GM19240 (cell line): ENCODE measurements around the gene ATPAF1.
A peak's percentile ranks its signal among the peaks of the same experiment; 100 is the strongest.

Experiments
- DNase-seq: peaks from one replicate; pipeline ENCODE4 v3.0.0; 2011; ENCODE audit warnings: low spot score; ENCODE audit not compliant: insufficient read length

Gene ATPAF1

DNA sequence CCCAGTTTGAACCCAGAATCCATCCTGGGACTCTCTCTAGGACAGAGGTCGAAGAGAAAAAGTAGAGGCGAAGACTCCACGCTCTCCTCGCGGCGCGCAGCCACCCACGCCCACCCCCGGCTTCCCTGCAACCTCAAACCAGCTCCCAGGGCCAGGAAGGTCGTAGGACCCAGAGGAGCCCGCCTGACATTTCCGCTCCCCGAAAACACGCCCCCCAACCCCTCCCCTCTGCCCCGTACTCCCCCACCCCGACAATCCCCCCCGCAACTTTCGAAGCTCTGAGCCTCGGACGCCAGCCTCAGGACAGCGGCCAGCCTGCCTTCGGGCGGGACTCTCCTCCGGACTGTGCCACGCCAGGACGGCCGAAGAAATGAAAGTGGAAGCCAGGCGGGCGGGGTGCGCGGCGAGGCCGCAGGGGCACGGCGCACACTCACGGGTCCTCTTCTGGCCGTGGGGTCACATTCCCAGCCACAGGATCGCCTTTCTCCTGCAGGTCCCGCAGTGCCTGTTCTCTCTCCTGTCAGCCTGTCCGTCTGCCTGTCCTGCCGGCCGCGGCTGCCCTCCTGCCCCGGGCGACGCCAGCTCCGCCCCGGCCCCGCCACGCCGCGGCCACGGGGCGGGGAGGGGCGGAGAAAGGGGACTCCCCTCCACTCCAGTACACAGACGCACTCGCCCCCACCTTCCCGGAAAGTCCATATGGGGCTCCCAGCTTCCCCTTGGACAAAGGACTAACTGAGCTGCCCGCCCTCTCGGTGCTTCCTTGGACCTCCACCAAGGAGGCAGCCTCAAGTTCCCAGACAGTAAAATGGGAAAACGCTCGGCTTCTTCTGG lies 51.7 kb downstream of the ATPAF1 start, which contains the start of gene MOB3C:
MOB3C (minus strand) TSS at position 535 of the 831 bp plus-strand sequence. CDS start 3,490 bp downstream, outside the sequence.
- DNase-seq = peak; percentile 48

DNA sequence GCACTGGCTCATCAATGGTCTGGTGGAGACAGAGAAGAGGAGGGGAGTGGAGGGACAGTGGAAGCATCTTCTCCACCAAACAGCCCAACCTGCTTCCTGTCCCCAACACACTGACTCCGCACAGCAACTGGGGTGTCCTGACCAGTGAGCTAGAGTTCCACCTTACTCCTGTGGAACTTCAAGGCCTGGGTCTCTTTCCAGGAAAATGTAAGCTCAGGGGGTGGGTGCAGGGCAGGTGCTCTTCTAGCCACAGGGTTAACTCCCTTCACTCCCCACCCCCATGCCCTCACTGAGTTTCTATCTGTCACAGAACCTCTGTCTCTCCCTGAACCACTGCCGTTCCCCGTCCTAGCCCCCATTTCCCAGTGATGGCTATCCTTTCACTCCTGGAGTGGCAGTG lies 52.4 kb downstream of the ATPAF1 start:
- no peak for DNase-seq

DNA sequence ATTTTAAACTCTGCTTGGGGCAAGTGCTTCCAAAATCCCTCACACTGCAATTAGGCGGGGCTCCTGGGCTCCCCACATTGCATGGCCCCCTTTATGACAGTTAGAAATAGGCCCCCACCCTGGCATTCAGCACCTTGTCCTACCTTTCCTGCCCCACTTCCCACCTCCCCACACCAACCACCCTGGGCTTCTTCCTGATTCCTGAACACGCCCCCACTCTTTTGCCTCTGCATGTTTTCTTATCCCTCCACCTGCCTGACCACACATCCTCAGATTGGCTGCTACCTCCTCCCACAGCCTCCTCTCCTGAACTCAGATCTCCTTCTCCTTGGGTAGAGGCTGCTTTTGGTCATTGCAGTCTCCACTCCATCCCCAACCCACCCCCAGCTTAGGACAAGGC lies 53.1 kb downstream of the ATPAF1 start:
- no peak for DNase-seq

DNA sequence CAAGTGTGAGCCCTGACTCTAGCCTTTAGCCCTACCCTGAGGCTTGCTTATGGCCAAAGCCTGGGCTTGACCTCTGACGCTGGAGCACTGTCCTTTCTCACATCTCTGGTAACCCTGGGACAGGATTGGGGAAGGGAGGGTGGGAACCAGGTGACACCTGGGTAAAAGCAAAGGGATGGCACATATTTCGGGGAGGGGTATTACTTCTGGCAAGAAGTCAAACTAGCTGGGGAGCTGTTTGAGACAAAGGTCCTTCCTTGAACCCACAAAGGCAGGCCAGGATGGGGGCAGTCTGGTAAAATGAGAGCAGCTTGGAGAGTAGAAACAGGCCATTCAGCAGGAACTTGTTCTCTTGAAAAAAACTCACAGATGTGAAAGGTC lies 53.6 kb downstream of the ATPAF1 start:
- DNase-seq = no peak

DNA sequence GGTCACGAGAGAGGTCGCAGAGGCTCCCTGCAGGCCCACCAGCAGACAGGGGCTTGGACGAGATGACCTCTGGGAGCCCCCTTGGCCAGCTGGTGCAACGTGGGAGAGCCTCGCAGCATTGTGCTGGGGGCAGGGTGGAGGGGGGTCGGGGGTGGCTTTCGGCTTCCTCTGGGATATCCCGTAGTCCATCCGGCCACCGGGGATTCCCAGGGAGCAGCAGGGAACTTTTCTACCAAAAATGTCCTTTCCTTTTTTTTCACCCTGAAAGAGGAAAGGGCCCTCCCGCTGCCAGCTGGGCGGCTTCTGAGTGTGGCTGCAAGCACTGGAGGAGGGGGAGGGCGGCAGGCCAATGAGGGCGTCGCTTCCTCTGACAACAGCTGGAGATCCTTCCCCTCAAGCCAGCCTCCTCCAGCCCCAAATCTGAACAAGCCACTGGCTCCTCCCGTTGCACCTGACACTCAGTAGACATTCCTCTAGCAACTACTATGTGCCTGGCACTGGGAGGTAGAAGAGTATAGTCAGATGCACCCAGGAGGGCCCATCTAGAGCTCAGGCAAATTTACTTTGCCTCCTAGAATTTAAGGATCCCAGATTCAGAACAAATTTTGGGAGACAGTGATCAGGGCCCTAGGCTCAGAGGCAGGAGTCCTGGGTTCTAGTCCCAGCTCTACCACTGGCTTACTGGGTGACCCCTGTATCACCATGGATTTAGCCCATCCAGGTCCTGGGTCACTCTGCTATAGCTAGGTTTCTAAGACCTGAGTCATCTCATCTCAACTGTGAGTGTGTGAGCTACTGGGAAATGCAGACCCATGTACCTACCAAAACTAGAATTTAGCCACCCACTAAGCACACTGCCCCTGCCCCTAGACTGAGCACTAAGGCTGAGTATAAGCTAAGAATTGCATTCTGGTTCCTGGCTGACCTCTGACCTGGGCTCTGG lies 54.2 kb downstream of the ATPAF1 start:
- DNase-seq = no peak

DNA sequence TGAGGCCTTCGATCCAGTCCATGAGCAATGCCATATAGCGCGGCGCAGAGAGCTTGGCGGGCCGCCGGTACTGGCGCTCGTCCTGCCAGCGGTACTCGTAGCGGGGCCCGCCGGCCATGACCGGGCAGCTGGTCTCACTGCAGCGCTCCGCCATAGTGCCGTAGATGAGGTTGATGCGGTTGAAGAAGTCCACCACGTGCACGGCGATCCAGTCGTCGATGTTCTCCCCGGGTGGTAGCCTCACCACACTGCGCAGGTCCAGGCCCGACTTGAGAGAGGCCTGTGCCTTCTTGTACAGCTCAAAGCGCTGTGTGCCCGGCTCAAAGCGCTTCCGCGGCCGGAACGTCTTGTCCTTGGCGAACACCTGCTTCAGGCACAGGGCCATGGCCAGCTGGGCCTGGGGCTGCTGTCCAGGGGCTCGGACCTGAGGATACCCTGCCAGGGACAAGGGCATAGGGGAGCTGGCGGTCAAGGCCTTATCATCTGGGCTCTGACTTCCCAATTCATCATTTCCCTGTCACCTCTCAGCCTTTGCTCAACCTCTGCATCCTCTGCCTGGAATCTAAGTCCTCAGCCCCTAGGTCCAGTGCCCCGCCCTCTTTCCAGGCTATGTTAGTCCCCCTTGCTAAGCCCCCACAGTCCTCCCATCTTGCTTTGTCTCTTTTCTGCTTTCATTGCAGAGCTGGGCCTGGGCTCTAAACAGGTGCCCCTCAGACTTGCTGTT lies 55.1 kb downstream of the ATPAF1 start:
- DNase-seq = no peak

DNA sequence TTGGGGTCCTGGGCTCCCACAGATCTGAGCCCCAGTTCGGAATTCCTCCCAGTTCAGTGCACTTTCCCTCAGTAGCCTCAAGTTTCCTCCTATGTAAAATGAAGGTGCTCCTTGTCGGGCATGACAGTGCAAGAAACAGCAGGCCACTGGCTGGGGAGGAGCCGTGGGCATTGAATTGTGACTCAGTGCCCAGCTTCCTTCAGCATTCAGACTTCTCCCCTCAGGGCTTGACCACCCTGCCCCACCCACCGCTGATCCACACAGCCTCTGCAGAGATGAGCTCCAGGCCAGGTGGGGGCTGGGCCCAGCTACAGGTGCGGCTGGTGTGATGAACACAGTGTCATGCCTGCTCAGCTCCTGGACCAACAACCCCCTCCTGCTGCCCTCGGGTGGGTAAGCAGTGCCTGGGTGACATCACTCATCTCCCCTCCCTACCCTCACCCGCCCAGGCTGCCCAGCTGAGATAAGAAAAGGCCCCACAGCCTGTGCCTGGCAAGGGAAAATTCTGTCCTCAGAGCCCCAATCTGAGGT lies 56.4 kb downstream of the ATPAF1 start:
- no peak for DNase-seq

DNA sequence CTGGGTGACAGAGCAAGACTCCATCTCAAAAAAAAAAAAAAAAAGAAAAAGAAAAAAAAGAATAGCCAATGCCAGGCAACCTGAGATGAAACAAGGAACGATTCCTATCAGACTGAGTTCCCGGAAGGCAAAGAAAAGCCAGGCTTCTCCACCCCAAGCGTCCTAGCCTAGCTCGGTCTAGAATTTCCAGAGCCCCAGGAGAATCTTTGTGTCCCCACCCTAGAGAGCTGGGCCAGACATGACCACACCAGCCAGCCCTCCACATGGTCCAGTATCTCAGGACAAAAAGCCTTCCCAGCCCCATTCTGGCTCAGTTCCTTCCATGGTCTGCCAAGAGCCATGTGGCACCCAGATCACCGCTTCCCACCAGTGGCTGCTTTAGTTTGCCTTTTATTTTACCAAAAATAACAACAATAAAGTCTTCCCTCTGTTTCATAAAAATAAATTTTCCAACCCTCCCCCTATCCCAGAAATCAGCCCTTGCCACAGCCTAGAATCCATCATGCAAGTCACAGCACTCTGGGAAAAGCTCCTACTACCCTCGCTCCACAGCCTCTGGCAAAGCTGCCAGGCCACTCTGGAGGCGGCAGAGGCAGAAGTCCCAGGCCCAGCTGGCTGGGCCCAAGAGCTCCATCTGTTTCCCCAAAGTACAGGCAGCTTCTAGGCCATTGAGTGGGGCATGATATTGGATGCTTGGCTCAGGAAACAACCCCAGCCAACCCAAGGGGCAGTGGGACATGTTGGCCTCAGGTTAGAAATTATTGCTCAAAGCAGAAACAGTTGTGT lies 60.6 kb downstream of the ATPAF1 start:
- DNase-seq = no peak

DNA sequence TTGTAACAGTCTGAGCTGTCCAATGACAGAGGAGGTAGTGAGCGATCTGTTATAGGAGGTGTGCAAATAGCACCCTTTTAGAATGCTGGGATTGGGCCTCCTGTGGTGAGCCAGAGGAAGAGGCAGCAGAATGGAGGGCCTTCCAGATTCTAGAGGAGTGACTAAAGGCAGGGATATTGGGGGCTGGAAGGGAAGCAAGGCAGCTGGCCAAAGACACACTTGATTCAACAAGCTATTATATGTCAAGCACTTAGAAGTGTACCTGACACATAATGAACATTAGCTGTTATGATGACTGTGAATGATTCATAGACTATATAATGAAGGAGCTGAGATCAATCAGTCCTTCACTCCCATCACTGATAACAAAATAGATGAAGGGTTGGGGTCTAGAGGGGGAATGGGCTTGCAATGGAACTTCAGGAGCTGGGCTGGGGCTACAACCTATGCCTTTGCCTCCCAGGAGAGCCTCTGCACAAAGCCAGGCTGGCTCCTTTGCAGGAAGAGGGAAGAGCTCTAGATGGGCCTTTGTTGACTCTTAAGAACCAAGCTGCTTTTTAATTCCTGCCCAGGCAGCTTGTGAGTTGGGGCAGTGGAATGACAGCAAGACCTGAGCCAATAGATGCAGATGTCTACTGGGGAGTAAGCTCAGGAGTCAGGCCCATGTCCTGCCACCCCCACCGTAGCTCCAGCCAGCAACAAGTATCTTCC lies 61.8 kb downstream of the ATPAF1 start:
- no peak for DNase-seq

DNA sequence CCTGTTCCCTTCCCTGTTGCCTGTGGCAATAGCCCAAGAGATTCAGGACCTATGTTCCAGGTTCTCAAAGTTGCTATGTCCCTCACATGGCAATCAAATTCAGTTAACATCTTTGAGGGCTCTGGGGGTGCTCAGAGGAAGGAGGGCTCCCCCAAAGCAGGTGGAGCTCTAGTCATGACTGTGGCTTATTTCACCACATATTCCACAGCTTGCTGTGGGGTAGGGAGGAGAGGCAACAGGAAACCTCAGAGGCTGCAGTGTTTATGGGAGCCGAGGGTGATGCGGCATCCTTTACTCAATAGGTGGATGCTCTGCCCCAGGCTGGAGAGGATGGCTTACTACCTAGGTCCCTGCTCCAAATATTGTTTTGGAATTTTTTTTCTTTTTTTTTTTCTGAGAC lies 62.9 kb downstream of the ATPAF1 start:
- no peak for DNase-seq

DNA sequence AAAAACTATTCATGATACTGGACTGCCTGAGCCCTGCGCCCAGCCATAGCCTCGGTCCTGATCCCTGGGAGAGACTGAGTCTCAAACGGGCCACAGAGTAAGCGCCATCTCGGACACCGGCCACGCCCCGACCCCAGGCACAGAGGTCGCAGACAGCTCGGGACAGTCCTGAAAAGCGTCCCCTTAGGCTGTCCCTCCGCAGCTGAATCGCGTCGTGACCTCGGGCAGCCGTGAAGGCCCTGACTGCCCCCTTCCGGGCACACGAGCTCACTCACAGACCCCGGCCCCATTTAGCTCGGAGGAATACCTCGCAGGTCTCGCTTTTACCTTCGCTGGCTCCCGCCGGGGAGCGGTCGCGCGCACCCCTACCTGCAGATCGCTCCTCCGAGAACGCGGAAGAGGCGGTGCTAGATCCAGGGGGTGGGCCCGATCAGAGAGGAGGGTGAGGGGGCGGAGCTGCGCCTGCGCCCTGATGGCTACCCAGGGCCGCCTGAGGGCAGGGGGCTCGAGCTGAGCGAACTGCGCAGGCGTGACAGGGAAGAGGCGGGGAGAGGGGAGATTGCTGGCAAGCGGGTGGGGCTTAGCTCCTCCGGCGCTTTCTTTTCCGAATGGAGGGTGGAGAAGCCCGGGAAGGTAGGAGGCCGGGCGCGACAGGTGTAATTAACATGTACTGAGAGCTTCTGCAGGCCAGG lies 64.2 kb downstream of the ATPAF1 start, which contains the start of gene MKNK1:
MKNK1 (minus strand) TSS at position 411 of the 692 bp plus-strand sequence. CDS start 20,941 bp downstream, outside the sequence.
- peak; percentile 97 for DNase-seq

DNA sequence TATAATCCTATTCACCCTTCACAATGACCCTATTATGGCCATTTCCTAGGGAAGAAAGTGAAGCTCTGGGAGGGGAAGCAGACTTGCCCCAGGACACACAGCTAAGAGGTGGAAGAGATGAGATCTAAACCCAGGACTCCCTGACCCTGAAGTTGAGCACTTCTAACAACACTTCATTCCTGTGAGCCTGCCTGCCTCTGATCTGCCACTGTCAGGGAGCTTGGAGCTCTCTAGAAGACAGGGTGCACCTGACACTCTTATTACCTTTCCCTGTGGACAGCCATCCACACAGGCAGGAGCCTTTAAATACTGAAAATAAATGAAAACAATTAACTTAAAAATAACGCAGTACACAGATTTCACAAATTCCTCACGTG lies 64.7 kb downstream of the ATPAF1 start:
- no peak for DNase-seq

DNA sequence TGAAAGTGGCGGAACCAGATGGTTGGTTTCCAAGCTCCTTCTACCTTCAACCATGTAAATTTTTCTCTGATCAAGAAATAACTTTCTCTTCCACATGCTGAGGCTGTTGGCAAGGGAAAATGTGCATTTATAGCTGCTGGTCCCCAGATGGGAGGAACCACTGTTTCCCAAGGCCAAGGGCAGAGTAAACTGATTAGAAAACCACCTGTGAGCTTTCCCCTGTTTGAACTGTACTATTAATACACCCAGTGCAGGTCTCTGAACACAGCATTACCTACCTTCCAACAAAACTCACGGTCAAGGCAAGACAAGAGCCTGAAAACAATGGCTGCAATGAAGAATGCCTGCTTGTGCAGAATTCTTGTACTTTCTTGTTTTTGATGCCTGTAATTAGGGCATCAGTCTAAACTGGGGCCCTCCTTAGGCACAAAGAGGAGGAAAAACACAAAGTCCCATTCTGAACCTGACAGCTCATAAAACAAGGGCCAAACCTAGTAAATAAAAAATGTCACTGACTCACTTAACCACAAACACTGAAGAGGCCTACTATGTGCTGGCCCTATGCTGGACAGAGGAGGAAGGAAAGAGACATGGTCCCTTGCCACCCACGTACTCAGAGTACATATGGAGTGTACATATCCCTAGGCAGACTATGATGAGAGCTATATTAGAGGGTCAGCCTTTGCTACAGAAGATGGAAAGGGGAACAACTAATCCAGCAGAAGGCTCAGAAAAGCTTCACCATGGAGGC lies 66.7 kb downstream of the ATPAF1 start:
- DNase-seq = no peak

DNA sequence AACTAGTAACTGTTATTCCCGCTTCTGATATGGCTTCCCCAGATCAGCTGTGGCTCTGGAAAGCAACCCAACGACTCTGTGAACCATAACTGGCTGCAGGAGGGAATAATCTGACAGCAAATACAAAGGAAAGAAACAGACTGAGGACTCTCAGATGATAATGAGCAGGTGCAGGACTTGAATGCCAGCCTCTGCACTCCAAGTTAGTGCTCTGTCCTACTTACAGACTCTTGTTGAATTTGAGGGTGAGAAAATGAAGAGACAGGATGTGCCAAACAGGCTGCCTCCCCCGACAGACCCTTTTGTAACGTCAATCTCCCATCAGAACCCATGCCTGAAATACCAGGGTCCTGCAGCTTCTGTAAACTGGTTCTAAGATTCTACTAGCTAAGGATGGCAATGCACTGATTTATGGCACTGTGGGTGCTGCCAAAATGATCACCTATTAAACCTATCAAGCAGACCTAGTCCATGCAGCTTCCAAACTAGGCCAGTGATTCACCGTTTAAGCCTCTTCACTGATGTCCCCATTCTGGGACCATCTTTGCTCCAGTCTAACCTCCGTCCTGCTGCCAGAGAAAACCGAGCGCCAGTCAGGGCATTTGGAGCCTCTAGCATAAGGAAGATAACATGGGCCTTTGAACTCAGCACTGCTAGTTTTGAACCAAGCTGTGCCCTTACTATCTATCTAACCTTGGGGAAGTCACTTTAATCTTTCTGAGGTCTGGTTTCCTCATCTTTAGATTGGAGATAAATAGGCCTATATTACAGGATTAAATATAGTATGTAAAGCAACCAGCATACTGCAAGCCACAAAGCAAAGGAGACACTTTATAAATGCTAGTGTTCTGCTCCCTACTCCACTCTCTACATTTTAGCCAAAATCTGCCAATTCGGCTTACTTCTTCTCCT lies 68.8 kb downstream of the ATPAF1 start:
- no peak for DNase-seq

DNA sequence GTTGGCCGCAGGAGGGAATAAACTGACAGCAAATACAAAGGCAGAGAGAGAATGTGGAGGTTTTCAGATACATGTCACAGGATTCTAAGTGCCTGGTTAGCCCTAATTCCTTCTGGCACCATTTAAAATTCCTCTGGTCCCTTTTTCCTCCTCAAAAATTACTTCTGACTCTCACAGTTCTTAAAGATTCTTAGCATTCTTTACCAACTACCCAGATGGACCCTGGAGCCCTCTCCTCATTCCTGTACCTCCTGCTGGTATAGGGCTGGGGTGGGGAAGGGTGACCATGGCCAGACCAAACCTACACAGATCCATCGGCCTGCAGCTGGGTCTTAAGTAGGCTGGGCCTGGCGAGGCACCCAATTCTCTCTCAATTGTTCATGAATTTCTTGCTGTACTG lies 71.3 kb downstream of the ATPAF1 start:
- no peak for DNase-seq

DNA sequence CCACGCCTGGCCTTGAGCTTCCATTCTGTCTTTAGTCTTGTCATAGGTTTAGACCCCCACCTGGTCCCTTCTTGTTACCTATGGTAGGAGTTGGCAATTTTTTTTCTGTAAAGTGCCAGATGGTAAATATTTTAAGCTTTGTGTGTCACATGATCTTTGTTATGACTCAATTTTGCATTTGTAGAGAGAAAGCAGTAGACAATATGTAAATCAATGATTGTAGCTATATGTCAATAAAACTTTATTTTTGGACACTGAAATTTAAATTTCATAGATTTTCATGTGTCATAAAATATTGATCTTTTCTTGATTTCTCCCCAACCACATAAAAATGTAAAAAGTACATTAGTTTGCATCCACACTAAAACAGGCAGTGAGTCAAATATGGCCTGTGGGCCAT lies 72.1 kb downstream of the ATPAF1 start:
- no peak for DNase-seq

DNA sequence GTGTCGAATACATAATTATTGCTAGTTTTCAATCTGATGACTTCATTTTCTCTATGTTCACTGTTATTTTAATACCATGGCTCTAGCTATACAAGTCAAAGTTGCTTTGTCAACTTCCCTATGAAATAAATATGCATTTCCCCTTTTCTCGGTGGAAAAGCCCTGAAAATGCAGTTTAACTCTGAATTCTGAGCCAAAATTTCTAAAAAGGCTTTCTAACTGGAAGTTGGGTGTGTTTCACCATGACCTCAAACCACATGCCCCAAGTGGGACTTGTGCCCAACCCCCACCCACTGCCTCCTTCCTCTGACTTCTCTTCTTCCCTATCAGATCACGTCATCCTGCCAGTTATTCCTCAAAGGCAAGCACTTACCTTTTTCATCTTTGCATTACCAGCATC lies 73.0 kb downstream of the ATPAF1 start:
- DNase-seq = no peak
